HCT116 (cell line): ENCODE data around the gene CCDC88C.

Experiments used
- EGR1 ChIP-seq: IDR thresholded peaks from 2 replicates; pipeline ENCODE4 v1.6.1; 2012; ENCODE audit warnings: low read depth
- JUND ChIP-seq: IDR thresholded peaks from 2 replicates; pipeline ENCODE4 v1.6.1; 2012
- POLR2AphosphoS5 ChIP-seq: IDR thresholded peaks from 2 replicates; pipeline ENCODE4 v1.6.1; 2011; ENCODE audit warnings: mild to moderate bottlenecking, low read depth, low read length, moderate library complexity
- SRF ChIP-seq: IDR thresholded peaks from 2 replicates; pipeline ENCODE4 v1.6.1; 2012; ENCODE audit warnings: low read depth
- TF ChIP-seq, protein P1 (sequence below), 3 experiments: fragments of 200-600 bp in 1 of 3; sonication (generic) in 1 of 3; IDR thresholded peaks in 2 of 3; conservative IDR thresholded peaks in 1 of 3; 2 replicates each; pipeline ENCODE4 v1.5.1; 2012 to 2017; ENCODE audit warnings: low read depth in 2 of 3, low read length in 2 of 3, antibody characterized with exemption in 1 of 3, borderline replicate concordance in 1 of 3, control low read depth in 1 of 3, mild to moderate bottlenecking in 1 of 3, mixed read lengths in 1 of 3, mixed run types in 1 of 3, moderate library complexity in 1 of 3; ENCODE audit not compliant: insufficient read depth in 1 of 3
- TF ChIP-seq, protein P2 (sequence below): IDR thresholded peaks from 2 replicates; pipeline ENCODE4 v1.6.1; 2012

DNA sequence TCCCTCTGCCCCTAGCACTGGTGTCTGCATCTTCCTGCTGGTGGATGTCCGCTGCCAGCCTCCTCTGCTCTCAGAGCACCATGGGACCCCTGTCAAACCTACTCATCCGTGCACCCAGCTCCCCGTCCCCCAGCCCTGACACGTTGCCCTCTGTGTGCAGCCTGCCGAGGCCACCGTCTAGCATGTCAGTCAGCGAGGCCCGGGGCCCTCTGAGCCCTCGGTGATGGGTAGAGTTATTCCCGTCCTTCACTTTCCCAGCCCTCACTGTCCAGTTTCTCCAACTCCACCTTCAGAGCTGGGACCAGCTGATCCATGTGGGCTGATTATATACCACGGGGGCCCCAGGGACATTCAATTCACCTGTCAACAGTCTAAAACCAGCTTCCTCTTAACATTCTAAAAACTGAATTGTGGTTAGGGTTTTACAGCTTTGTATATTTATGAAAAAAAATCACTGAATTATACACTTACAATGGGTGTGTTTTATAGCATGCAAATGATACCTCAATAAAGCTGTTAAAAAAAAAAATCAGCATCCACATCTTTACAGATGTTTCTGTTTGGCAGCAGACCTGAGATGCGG is 61.3 kb downstream of the CCDC88C start:
- TF ChIP-seq EGR1 (no peak), POLR2AphosphoS5 (no peak), JUND (no peak), SRF (no peak)
- TF ChIP-seq, protein P1, sequence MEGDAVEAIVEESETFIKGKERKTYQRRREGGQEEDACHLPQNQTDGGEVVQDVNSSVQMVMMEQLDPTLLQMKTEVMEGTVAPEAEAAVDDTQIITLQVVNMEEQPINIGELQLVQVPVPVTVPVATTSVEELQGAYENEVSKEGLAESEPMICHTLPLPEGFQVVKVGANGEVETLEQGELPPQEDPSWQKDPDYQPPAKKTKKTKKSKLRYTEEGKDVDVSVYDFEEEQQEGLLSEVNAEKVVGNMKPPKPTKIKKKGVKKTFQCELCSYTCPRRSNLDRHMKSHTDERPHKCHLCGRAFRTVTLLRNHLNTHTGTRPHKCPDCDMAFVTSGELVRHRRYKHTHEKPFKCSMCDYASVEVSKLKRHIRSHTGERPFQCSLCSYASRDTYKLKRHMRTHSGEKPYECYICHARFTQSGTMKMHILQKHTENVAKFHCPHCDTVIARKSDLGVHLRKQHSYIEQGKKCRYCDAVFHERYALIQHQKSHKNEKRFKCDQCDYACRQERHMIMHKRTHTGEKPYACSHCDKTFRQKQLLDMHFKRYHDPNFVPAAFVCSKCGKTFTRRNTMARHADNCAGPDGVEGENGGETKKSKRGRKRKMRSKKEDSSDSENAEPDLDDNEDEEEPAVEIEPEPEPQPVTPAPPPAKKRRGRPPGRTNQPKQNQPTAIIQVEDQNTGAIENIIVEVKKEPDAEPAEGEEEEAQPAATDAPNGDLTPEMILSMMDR (IDR thresholded peaks at IDR 0.05 in 2 of 3, conservative IDR thresholded peaks at IDR 0.05 in 1 of 3; ENCODE audit: borderline replicate concordance in 1 of 3, insufficient read depth in 1 of 3, low read depth in 2 of 3, low read length in 2 of 3): no peak
- TF ChIP-seq, protein P2, sequence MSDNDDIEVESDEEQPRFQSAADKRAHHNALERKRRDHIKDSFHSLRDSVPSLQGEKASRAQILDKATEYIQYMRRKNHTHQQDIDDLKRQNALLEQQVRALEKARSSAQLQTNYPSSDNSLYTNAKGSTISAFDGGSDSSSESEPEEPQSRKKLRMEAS: no peak
